Measurements from ENCODE around the gene SLC5A10. TPM values are rescaled to one million over a fixed set of nuclear protein-coding genes. Genes with fewer than 3 reads are reported as not detected.

SLC5A10 gene
- total RNA-seq, 1 donor from 2014 or later: not detected

- Histone ChIP-seq H3K36me3 (ENCODE audit: control insufficient read depth, insufficient read depth, low read length) (peaks cover 3% of the 10 kb centered on the region), H3K27me3 (ENCODE audit: control insufficient read depth, insufficient read depth, low read length) (no peaks in the 10 kb centered on the region), H3K4me3 (ENCODE audit: low read depth, low read length) (no peak overlapping the region)
- no peak for TF ChIP-seq CTCF (IDR thresholded peaks at IDR 0.05; ENCODE audit: insufficient read depth, low read length, severe bottlenecking)
- DNase-seq (ENCODE audit: low read depth): no peak
- FAIRE-seq: no peak
These were observed 13.7 kb downstream of the SLC5A10 start for GRCh38 chr17:18965530-18966236.

GRCh38 chr17:18966831-18967624 lies 15.1 kb downstream of the SLC5A10 start:
- H3K36me3 ChIP-seq (ENCODE audit: control insufficient read depth, insufficient read depth, low read length): peaks cover 11% of the 10 kb centered on the region
- no peak for DNase-seq (ENCODE audit: low read depth)
- H3K4me3 ChIP-seq (ENCODE audit: low read depth, low read length): no peak overlapping the region
- TF ChIP-seq CTCF (IDR thresholded peaks at IDR 0.05; ENCODE audit: insufficient read depth, low read length, severe bottlenecking): no peak
- H3K27me3 ChIP-seq (ENCODE audit: control insufficient read depth, insufficient read depth, low read length): no peaks in the 10 kb centered on the region
- FAIRE-seq: no peak

GRCh38 chr17:18967916-18968315 lies 16.0 kb downstream of the SLC5A10 start:
- peak; percentile 76 for DNase-seq (ENCODE audit: low read depth)
- Histone ChIP-seq H3K36me3 (ENCODE audit: control insufficient read depth, insufficient read depth, low read length) (peaks cover 12% of the 10 kb centered on the region), H3K27me3 (ENCODE audit: control insufficient read depth, insufficient read depth, low read length) (no peaks in the 10 kb centered on the region), H3K4me3 (ENCODE audit: low read depth, low read length) (no peak overlapping the region)
- no peak for TF ChIP-seq CTCF (IDR thresholded peaks at IDR 0.05; ENCODE audit: insufficient read depth, low read length, severe bottlenecking)
- FAIRE-seq: no peak

GRCh38 chr17:18968345-18968744 lies 16.4 kb downstream of the SLC5A10 start:
- FAIRE-seq (no peak), DNase-seq (ENCODE audit: low read depth) (no peak)
- no peak overlapping the region for H3K4me3 ChIP-seq (ENCODE audit: low read depth, low read length)
- H3K36me3 ChIP-seq (ENCODE audit: control insufficient read depth, insufficient read depth, low read length): peaks cover 16% of the 10 kb centered on the region
- no peaks in the 10 kb centered on the region for H3K27me3 ChIP-seq (ENCODE audit: control insufficient read depth, insufficient read depth, low read length)
- no peak for TF ChIP-seq CTCF (IDR thresholded peaks at IDR 0.05; ENCODE audit: insufficient read depth, low read length, severe bottlenecking)

DNA sequence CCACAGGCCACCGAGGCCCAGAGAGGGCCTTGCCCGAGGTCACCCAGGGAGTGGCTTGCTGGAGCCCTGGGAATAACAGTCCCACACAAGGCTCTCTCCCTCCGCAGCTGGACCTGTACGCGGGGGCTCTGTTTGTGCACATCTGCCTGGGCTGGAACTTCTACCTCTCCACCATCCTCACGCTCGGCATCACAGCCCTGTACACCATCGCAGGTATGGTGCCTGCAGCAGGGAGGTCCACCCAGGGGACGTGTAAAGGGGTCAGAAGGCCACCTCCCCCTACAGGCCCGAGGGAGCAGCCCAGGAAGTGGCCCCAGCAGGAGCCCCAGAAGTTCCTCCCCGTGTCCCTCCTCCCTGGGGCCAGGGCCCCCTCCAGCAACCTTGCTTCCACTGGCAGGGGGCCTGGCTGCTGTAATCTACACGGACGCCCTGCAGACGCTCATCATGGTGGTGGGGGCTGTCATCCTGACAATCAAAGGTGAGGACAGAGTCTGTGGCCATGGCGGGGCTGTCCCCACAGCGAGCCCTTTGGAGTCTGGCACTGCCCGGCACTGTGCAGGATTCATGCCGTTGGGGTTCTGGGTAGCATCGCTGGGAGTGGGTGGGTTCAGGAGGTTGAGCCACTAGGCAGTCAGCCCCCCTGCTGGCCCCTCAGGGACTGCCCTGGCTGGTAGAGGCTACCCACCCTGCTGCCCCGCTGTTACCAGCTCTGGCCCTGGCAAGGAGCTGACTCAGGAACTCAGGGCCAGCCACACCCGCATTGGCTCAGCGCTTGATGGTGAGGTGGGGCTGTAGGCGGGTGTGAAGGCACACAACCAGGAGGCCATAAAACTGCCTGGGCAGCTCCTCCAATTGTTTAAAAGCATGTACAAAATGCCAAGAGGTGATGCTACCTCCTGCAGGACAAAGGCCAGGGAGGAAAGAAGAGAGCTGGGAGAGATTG lies 17.3 kb downstream of the SLC5A10 start:
- Histone ChIP-seq H3K27me3 (ENCODE audit: control insufficient read depth, insufficient read depth, low read length) (no peaks in the 10 kb centered on the region), H3K36me3 (ENCODE audit: control insufficient read depth, insufficient read depth, low read length) (peaks cover 17% of the 10 kb centered on the region), H3K4me3 (ENCODE audit: low read depth, low read length) (no peak overlapping the region)
- no peak for TF ChIP-seq CTCF (IDR thresholded peaks at IDR 0.05; ENCODE audit: insufficient read depth, low read length, severe bottlenecking)
- FAIRE-seq: peak; percentile 83
- DNase-seq (ENCODE audit: low read depth): peak; percentile 68
